ENCODE results near the gene PRDX4.

DNA sequence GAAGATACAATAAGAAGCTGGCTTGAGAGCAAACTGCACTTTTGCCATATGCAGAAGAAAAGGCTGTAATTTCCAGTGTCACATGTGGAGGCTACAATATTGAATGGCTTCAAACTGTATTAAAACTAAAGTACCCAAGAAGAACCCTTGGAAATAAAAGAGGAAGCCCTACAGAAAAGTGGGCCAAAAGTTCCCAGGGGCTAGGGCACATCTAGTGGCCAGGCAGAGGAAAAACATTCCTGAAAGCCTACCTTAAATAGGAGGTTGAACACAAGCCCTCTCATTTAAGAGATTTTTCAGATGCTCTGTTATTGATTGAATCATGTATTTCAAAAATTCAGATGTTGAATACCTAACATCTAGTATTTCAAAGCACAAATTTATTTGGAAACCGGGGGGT is 40.6 kb upstream of the PRDX4 start:
- TF ChIP-seq, protein P1, sequence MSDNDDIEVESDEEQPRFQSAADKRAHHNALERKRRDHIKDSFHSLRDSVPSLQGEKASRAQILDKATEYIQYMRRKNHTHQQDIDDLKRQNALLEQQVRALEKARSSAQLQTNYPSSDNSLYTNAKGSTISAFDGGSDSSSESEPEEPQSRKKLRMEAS (IDR thresholded peaks at IDR 0.05), result no peak
- TF ChIP-seq, protein P2, sequence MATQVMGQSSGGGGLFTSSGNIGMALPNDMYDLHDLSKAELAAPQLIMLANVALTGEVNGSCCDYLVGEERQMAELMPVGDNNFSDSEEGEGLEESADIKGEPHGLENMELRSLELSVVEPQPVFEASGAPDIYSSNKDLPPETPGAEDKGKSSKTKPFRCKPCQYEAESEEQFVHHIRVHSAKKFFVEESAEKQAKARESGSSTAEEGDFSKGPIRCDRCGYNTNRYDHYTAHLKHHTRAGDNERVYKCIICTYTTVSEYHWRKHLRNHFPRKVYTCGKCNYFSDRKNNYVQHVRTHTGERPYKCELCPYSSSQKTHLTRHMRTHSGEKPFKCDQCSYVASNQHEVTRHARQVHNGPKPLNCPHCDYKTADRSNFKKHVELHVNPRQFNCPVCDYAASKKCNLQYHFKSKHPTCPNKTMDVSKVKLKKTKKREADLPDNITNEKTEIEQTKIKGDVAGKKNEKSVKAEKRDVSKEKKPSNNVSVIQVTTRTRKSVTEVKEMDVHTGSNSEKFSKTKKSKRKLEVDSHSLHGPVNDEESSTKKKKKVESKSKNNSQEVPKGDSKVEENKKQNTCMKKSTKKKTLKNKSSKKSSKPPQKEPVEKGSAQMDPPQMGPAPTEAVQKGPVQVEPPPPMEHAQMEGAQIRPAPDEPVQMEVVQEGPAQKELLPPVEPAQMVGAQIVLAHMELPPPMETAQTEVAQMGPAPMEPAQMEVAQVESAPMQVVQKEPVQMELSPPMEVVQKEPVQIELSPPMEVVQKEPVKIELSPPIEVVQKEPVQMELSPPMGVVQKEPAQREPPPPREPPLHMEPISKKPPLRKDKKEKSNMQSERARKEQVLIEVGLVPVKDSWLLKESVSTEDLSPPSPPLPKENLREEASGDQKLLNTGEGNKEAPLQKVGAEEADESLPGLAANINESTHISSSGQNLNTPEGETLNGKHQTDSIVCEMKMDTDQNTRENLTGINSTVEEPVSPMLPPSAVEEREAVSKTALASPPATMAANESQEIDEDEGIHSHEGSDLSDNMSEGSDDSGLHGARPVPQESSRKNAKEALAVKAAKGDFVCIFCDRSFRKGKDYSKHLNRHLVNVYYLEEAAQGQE (IDR thresholded peaks at IDR 0.05; ENCODE audit: low read depth), result no peak
- TF ChIP-seq TCF12 (IDR thresholded peaks at IDR 0.05; ENCODE audit: low read depth) (no peak), CEBPB (IDR thresholded peaks at IDR 0.05) (no peak), EP300 (IDR thresholded peaks at IDR 0.05; ENCODE audit: borderline replicate concordance) (no peak), EGR1 (IDR thresholded peaks at IDR 0.05) (no peak), TEAD4 (IDR thresholded peaks at IDR 0.05) (no peak), RAD21 (IDR thresholded peaks at IDR 0.05; ENCODE audit: low read depth) (peak; percentile 15; the same call in 1 of the 2 replicates), FOXM1 (IDR thresholded peaks at IDR 0.05; ENCODE audit: borderline replicate concordance, low read depth) (no peak), ZBTB7A (IDR thresholded peaks at IDR 0.05; ENCODE audit: low read depth) (no peak), TAF1 (IDR thresholded peaks at IDR 0.05; ENCODE audit: low read depth) (no peak)

All from Ishikawa (cell line).